ENCODE data around the gene APCDD1L. TPM values are rescaled to one million over a fixed set of nuclear protein-coding genes. Genes with fewer than 3 reads are reported as not detected.
"Not testable (repeated sequence)": the region's sequence is repeated elsewhere in the genome, so short reads cannot be mapped to it uniquely, and the experiment has no call there.

The APCDD1L gene
- total RNA-seq, 1 donor from 2014 or later: 0.17 TPM

DNA sequence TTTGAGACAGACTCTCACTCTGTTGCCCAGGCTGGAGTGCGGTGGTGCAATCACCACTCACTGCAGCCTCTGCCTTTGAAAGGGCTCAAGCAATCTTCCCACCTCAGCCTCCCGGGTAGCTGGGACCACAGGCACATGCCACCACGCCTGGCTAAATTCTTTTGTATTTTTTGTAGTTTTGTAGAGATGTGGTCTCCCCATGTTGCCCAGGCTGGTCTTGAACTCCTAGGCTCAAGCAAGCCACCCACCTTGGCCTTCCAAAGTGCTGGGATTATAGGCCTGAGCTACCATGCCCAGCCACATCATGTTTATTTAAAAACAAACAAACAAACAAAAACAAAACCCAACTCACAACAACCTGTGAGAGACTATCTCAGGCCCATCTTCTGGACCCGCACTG is 29.7 kb upstream of the APCDD1L start:
- no peak for DNase-seq

DNA sequence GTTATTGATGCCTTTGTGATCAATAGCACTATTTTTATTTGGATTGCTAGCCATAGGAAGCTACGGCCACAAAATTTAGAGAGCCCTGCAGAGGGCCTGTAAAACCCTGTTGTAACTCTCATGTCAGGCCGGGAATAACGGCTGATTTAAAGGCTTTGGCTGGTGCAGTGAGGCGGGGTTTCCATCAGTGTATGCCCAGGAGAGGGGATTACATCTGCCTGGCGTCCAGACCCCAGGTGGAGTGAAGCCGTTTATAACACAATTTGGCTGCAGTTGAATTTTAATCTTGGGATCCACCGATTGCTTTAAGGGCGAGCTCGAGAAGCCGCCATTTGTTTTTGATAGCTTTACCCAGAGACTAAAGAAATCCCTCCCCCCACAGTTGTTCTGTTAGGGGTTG is 29.1 kb upstream of the APCDD1L start:
- DNase-seq: no peak

DNA sequence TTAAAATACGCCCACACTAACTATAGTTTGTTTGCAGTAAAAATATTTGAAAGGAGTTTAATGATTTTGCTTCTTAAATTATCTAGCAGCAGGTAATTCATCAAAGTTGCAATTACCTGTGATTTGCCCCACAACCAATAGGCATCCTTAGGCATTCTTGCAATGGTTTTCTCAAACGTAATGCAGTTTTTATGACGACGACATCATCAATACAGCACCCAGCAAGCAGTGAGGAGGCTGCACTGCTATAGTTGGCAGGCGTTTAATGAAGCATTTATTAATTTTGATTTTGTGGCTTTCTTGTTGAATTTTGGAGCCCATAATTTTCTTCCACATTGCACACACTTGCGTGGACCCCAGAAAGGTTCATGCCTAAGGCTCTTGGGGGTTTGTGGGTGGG is 28.1 kb upstream of the APCDD1L start:
- no peak for DNase-seq

DNA sequence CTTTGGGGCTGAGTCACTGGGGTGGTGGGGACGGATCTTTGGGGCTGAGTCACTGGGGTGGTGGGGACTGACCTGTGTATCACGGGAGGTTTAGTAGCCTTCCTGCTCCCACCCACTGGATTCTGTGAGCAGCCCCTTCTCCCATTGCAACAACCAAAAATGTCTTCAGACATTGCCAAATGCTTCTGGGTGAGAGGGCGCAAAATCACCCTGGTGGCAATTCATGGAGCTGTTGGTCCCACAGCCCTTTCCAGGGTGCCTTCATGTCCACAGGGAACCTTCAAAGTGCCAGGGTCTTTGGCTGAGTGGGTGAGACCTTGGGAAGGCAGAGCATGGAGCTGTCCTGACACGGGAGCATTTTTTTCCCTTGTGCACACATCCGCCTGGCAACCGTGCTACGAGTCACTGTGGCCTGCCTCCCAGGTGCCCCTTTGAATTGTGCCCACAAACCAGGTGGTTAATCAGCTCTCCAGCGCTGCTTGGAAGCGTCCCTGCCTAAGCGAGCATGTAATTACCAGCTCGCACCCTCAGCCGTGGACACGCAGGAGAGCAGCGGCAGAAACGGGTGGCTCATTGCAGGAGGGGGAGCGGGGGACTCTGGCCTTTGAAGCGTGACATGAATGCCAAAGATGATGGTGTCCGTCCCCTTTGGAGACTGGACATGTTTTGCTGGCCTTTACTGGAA is 27.4 kb upstream of the APCDD1L start:
- DNase-seq: no peak

DNA sequence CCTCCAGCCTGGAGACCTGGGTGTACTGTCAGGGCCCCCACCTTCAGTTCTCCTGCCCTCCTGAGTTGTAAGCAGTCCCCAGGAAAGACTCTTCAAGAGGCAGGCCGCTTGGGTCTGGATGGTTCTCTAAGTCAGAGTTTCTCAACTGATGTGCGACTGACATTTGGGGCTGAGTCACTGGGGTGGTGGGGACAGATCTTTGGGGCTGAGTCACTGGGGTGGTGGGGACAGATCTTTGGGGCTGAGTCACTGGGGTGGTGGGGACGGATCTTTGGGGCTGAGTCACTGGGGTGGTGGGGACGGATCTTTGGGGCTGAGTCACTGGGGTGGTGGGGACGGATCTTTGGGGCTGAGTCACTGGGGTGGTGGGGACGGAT is 26.8 kb upstream of the APCDD1L start:
- not testable (repeated sequence) for DNase-seq

DNA sequence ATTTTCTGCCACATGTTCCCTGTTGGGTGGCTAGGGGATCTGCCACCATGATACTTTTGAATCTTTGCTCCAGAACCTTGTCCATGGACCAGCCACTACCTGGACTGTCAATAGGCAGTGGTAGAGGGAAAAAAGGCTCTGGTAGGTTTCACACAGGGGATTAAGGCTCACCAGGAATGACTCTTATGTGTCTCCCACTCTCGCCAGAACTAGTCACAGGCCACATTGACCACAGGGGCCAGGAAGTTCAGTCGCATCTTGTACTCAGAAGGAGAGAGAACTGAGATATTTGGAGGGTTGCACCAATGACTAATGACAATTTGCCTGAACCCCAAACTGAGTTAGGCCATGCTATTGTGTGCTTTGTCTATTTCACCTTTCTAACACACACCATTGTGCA is 23.6 kb upstream of the APCDD1L start:
- DNase-seq: no peak

DNA sequence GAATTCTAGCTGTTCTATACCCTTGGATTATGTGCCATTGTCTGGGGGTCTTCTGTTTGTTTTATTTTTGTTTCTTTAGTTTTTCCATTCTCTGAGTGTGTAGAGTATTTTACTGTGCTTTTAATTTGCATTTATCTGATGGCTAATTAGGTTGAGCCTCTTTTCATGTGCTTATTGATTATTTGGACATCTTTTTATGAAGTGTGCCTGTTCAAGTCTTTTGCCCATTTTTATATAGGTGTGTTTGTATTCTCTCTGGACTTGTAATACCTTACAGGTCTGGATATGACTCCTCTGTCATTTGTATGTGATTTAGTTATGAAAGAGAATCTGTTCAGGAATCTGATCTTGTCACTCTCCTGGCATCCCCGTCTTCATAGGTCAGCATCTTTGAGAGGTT is 22.6 kb upstream of the APCDD1L start:
- DNase-seq: no peak

DNA sequence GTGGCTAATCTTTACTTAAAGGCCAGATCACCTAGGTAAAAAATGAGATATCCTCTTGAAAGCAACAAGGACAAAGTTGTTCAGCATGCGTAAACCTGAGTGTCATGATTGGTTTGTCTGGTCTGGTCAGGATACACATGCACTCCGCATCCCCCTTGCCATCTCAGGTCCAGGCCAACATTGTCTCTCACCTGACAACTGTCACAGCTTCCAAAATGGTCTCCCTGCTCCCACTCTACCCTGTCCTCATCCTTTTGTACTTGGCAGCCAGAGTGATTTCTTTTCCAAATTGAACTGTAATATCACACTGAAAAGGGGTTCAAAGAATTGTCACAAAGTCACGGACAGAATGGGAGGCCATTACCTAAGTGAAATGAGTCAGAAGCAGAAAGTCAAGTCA is 21.1 kb upstream of the APCDD1L start:
- DNase-seq: no peak

DNA sequence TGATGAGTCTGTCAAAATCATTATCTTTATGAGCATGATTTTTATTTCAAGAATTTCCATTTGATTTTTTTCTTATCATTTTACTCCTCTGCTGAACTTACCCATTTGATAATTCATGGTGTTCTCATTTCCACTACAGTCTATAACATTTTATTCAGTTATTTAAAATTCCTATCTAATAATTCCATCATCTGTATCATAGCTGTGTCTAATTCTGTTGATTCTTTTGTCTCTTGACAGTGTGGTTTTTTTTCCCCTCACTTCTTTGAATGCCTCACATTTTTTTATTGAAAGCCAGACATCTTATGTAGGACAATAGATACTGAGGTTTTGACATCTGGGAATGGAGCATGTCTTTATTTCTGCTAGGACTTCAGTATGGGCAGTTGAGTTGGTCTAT is 16.5 kb upstream of the APCDD1L start:
- DNase-seq: no peak

DNA sequence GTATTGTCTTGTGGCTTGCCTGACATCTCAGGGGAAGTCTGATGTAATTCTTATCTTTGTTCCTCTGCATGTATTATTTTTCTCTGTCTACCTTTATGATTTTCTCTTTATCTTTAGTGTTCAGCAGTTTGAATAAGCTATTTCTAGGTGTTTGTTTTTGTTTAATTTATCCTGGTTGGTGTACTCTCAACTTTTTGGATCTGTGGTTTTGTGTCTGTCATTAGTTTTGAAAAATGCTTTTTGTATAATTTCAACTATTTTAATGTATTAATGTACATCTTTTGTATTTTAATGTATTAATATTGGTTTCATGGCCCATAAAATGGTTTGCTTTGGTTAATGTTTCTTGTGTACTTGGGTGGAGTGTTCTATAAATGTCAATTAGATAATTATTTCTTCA is 15.9 kb upstream of the APCDD1L start:
- no peak for DNase-seq

DNA sequence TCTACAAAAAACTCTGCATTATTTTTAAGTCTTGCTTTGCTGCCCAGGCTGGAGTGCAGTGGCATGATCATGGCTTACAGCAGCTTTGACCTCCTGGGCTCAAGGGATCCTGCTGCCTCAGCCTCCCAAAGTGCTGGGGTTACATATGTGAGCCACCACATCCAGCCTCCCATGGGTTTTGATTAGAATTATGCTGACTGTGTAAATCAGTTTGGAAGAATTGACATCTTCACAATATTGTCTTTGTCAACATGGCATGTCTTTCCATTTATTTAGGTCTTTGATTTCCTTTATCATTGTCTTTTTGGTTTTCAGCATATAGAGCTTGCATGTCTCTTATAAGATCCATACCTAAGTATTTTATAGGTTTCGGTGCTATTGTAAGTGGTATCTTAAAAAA is 13.2 kb upstream of the APCDD1L start:
- no peak for DNase-seq

DNA sequence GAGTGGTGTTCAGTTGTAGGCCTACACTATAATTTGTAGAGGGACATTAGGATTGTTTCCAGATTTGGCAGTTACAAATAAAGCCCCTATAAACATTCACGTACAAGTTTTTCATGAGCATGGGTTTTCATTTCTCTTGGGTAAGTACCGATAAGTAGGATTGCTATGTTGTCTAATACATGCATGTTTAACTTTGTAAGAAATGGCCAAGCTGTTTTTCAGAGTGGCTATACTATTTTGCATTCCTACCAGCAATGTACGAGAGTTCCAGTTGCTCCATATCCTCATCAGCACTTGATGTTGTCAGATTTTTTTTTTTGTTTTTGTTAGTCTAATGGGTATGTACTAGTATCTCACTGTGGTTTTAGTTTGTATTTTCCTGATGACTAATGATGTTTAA is 11.2 kb upstream of the APCDD1L start:
- DNase-seq: no peak

DNA sequence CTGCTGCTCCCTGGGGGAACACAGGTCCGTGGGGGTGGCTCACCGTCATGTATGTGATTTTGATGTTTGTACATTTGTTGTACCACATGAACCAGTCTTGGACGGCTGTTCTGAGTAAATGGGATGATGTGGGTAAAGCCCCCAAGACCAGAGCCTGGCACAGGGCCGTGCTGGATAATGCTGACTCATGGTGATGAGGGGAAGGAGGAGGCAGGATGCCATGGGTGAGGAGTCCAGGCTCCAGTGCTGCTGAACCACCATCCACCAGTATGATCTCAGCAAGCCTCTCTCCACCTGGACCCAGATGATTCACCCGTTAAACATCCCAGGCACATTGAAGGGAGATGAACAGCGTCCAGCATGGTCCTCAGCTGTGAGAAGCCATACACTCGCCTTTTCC is 9.6 kb upstream of the APCDD1L start:
- peak; percentile 35 for DNase-seq

DNA sequence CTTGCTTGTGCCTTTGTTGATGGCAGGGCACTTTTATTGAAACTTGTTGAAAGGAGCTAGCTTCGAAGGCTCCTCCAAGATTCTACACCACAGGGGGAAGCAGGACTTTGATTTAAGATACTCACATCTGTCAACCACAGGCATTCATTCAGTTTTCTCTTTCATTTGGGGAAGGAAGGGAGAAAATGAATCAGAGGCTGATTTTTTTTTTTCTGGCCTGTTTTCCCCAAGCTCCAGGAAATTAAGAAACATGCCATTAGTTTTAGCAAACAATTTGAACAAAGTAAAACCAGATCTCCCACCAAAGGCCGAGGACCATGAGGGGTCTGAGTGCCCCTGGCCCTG is 8.7 kb upstream of the APCDD1L start:
- no peak for DNase-seq

DNA sequence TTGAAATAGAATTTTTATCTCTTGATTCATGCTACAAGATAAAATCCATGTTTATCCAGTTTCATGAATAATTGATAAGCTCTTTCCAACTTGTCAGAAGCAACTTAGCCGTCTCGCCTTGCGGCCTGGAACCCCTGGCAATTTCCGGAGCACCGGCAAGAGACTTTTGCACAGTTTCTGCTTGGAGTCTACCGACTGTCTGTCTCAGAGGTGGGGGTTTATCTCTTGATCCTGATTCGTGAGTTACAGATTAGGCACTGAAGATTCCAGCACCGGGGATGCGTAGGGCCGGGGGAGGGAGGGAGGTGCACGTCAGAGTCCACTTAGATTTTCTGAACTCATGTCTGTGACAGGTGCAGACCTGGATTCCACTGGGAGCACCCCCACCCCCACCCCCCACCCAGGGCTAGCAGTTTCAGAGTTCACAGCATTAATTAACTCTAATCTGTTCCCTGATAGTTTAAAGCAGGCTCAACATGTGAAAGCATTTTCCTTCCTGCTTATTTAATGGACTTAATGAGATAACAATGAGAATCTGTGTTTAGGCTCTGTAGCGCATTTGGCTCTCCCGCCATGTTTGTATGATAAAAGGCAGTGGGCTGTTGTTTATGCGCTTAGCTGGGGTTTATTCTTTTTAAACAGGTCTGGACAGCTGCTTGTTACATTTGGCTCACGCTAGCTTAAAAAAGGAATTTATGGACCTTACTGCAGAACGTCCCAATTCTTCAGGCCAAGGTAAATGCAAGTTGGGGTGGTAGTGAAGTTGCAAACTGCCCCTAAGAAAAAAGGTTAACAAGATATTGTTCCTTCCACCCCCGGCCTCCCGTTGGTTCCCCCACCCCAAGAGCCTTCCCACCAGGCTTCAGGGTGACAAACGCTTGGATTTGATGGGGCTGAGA is 8.1 kb upstream of the APCDD1L start:
- no peak for DNase-seq

DNA sequence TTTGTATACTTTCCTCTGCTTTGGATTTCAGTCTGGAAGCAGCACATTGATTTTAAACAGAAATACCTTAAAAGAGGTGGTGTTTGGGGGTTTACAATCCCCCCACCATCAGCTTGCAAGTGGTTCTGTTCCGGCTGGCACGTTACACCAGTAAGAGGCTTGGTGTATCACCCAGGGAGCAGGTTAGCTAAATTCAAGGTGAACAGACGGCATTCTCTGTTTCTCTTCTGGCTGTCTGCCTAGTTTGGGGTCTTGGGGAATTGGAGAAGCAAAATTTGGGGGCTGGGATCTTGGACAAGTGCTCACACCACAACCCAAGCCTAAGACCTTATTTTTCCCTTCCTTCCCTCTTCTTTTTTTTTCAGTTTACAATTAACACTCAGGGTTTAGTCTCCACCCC is 7.5 kb upstream of the APCDD1L start:
- DNase-seq: no peak

DNA sequence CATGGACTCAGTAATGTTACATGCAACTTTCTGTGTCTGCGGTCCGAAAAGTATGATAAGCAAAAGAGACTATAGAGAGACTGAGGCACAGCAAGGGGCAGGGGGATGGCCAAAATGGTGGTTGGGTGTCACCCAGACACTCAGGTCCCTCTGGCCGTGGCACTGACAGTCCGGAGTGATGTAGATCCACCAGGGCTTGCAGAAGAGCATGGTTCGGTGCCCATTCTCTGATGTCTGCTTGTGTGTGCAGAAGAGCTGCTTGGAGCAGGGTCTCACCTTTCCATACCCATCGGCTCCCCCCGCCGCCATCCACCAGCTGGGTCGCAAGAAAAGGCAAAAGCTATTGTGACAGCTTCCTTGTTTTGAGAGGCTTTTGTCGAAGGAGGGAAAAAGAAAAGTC is 6.6 kb upstream of the APCDD1L start:
- DNase-seq: no peak

DNA sequence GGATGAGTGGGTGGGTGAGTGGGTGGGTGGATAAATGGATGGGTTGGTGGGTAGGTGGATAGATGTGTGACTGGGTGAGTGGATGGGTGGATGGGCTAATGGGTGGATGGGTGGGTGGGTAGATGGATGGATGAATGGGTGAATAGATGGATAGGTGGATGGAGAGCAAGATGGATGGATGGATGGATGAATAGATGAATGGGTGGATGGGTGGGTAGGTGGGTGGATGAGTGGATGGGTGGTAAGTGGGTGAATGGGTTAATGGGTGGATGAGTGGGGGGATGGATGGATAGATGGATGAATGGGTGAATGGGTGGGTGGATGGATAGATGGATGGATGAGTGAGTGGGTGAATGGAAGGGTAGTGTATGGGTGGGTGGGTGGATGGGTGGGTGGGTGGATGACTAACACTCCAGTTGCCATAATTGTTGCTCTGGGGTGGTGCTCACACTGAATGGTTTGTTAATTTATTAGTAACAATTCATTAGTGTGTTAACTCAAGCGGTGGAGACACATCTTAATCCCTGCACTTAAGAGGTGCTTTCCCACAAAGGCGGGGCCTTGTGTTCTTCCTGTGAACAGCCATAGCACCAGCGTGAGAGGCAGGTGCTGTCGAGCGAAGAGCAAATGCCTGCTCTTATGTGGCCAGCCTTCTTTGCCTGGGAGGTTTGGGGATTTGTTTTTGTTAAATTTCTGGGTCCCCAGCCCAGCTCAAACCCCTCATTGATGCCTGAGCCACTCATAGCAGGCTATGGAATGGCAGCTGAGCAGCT is 4.9 kb upstream of the APCDD1L start:
- no peak for DNase-seq

DNA sequence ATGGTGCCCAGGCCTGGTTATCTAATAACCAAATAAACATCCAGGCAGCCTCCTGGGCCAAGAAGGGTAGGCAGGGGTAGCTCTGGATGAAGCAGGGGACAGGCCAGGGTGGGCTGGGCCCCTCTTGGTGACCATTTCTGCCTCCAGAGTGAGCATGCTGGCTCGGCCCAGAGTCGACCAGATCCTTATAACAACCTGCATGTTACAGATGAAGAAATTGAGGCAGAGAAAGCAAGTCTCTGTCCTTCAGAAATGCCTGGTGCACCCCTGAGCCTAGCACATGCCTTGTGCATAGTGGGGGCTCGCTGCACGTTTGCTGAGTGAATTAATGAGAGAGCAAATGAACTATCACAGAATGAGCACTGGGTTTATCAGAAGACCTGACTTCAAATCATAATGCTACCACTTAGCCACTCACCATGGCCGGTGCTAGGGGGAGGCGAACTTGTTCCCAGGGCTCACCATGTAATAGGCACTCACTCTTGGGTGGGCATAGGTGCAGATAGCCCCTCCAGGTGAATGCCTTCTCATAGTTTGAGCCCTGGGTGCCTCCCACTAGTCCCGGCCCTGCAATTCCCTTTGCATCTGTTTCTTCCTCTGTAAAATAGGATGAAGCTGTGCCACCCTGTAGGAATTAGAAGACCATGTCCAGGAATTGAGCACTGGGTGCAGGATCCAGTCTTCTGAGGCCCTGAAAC is 3.8 kb upstream of the APCDD1L start:
- no peak for DNase-seq

DNA sequence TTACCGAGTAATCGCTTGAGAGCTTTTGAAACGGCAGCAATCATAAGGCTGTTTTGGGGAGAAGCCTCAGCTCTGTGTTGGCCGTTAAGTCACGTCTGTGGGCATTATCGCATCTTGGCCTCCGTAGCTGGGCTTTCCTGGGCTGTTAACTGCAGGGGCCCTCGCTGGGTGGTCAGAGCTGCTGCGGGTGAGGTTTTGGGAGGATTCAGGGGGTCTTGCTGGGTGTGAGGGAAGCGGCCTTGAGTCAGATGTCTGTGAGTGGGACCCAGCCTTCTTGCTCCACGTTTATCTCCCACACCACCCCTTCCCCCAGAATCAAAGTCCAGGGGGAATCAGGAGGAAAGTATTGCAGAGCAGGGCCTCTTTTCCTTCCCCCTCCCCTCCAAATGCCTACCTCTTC is 3.2 kb upstream of the APCDD1L start:
- no peak for DNase-seq

DNA sequence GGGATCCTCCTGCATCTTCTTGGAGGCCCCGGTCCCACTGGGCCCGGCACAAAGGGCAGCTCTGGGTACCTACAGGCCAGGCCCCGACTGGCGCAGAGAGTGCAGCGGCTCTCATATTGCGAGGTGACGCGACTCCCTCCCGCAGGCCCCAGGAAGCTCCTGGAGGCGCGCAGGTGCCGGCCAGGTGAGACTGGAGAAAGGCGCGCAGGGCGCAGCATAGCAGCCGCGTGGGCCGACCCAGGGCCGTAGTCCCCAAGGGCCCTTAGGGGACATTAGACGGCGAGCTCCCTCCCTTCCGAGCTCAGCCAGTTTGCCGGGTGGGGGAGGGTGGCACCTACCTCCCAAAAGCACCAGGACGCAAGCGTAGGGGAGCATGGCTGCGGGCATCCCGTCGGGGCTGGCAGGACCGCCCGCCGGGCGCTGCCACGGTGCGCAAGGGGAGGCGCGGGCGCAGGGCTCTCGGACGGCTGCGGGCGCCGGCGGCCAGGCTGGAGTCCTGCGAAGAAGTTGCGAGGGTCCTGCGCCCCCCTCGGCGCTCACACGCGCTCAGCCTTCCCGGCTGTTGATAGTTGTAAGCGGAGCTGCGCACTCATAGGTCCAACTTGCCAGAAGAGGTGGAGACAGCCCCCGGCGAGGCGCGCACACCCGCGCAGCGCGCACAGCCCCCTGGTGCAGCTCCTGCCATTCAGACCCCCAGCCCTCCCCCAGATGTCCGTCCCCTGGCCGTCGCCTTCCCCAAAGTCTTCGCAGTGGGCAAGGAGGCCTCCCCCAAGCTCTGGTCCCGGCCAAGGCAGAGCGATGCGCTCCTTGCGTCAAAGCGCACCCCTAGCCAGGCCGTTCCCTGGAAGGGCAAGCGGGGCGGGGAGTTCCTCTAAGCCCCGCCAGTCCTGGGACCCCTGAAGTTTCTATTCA is 622 bp downstream of the APCDD1L start:
- DNase-seq: no peak

All from dermis blood vessel endothelial cell (primary cell).